B cell (primary cell): ENCODE results near the gene PNLDC1. TPM values are rescaled to one million over a fixed set of nuclear protein-coding genes. Genes with fewer than 3 reads are reported as not detected.

Experiments
- ATAC-seq: fragments of 200-7000 bp; cut with Tn5 transposase; one replicate; pipeline ENCODE4 v1.10.0; 2021; ENCODE audit warnings: low read depth, mild to moderate bottlenecking, moderate number of reproducible peaks, moderate library complexity
- CTCF ChIA-PET: fragments of 350-600 bp; sonication (Branson Sonifier 250); formaldehyde crosslinking; loops from one replicate; lab custom pipeline; 2021; ENCODE audit warnings: antibody characterized with exemption, inconsistent platforms; lab: Charles Lee
- POLR2A ChIA-PET: fragments of 350-600 bp; sonication (Branson Sonifier 250); formaldehyde crosslinking; loops from one replicate; lab custom pipeline; 2021; ENCODE audit warnings: antibody characterized with exemption; lab: Charles Lee
- DNase-seq: peaks from one replicate; pipeline ENCODE4 v3.0.0; 2013
- H2AFZ ChIP-seq: 2 replicates; pipeline ENCODE4 v1.6.1; 2012; ENCODE audit warnings: mild to moderate bottlenecking, low read depth, low read length; ENCODE audit not compliant: insufficient read depth, poor library complexity, severe bottlenecking
- H3K27ac ChIP-seq, 2 donors: 1 replicate in 1 of 2; 2 replicates in 1 of 2; pipeline ENCODE4 v1.5.1; 2012 to 2013; ENCODE audit warnings: low read length in 2 of 2, mild to moderate bottlenecking in 2 of 2, moderate library complexity in 1 of 2
- H3K27me3 ChIP-seq, 4 experiments: fragments of 200-600 bp in 1 of 4; sonication (generic) in 1 of 4; replicated peaks in 1 of 4; 1 replicate in 2 of 4; 2 replicates in 2 of 4; pipeline versions ENCODE4 v1.6.1 to v1.7.0; 2013 to 2016; ENCODE audit warnings: low read length in 3 of 4, mild to moderate bottlenecking in 2 of 4, mixed read lengths in 1 of 4, moderate library complexity in 1 of 4; ENCODE audit not compliant: insufficient read depth in 4 of 4, control insufficient read depth in 3 of 4; ENCODE audit errors: control extremely low read depth in 1 of 4
- H3K36me3 ChIP-seq, 2 experiments: replicated peaks in 1 of 2; 1 replicate in 1 of 2; 2 replicates in 1 of 2; pipeline versions ENCODE4 v1.6.1 to v1.7.1; 2013; ENCODE audit warnings: low read length in 1 of 2; ENCODE audit not compliant: insufficient read depth in 2 of 2, control insufficient read depth in 1 of 2; ENCODE audit errors: control extremely low read depth in 1 of 2, extremely low read depth in 1 of 2
- H3K4me1 ChIP-seq, 2 donors: fragments of 200-600 bp in 1 of 2; sonication (generic) in 1 of 2; 1 replicate in 1 of 2; 2 replicates in 1 of 2; pipeline versions ENCODE4 v1.5.1 to v1.6.1; 2013 to 2017; ENCODE audit warnings: low read length in 2 of 2; ENCODE audit not compliant: control insufficient read depth in 2 of 2, insufficient read depth in 2 of 2
- H3K4me2 ChIP-seq: replicated peaks from 2 replicates; pipeline ENCODE3; 2012; ENCODE audit warnings: mild to moderate bottlenecking, low read depth, low read length; ENCODE audit not compliant: poor library complexity, severe bottlenecking
- H3K4me3 ChIP-seq, 5 experiments: fragments of 200-600 bp in 1 of 5; sonication (generic) in 1 of 5; 1 replicate in 3 of 5; 2 replicates in 2 of 5; pipeline versions ENCODE4 v1.5.1 to v1.7.0; 2011 to 2016; ENCODE audit warnings: low read length in 4 of 5, mild to moderate bottlenecking in 4 of 5, low read depth in 2 of 5, control low read depth in 1 of 5, moderate library complexity in 1 of 5; ENCODE audit not compliant: insufficient read depth in 1 of 5; ENCODE audit errors: control extremely low read depth in 1 of 5, extremely low read depth in 1 of 5
- H3K79me2 ChIP-seq: fragments of 200-600 bp; sonication (generic); one replicate; pipeline ENCODE4 v1.6.0; 2016; ENCODE audit warnings: low read length; ENCODE audit not compliant: control insufficient read depth, insufficient read depth
- H3K9ac ChIP-seq: fragments of 200-600 bp; sonication (generic); 2 replicates; pipeline ENCODE4 v1.6.1; 2017; ENCODE audit warnings: mild to moderate bottlenecking, low read length, moderate library complexity
- H3K9me3 ChIP-seq, 3 donors: one replicate each; pipeline versions ENCODE4 v1.6.1 to v1.7.1; 2013; ENCODE audit warnings: low read length in 2 of 3; ENCODE audit not compliant: control insufficient read depth in 2 of 3, insufficient read depth in 1 of 3; ENCODE audit errors: control extremely low read depth in 1 of 3
- H4K20me1 ChIP-seq: 2 replicates; pipeline ENCODE4 v1.6.0; 2012; ENCODE audit warnings: mild to moderate bottlenecking, low read length; ENCODE audit not compliant: insufficient read depth, control insufficient read depth, poor library complexity, severe bottlenecking
- H3K27ac Mint-ChIP-seq: one replicate; pipeline ENCODE4 v1.8.0; 2021; ENCODE audit warnings: mixed read lengths
- H3K27me3 Mint-ChIP-seq: one replicate; pipeline ENCODE4 v1.8.0; 2021; ENCODE audit warnings: mixed read lengths
- H3K4me1 Mint-ChIP-seq: one replicate; pipeline ENCODE4 v1.8.0; 2021; ENCODE audit warnings: mixed read lengths
- H3K4me3 Mint-ChIP-seq: one replicate; pipeline ENCODE4 v1.8.0; 2021; ENCODE audit warnings: mixed read lengths
- H3K9me3 Mint-ChIP-seq: one replicate; pipeline ENCODE4 v1.8.0; 2022; ENCODE audit warnings: mixed read lengths; ENCODE audit not compliant: insufficient read depth
- EZH2 ChIP-seq: IDR thresholded peaks from 2 replicates; pipeline ENCODE4 v1.6.1; 2012; ENCODE audit warnings: borderline replicate concordance, low read depth, mild to moderate bottlenecking, moderate library complexity, low read length; ENCODE audit not compliant: insufficient read depth, poor library complexity, severe bottlenecking
- WGBS: methylation state at CpG from one replicate; pipeline ENCODE4 v1.1.5; 2013; ENCODE audit warnings: missing lambda C conversion rate; ENCODE audit not compliant: insufficient coverage; 5-methylcytosine and 5-hydroxymethylcytosine counted together
- intact Hi-C: fragments of 100-400 bp; cut with micrococcal nuclease; formaldehyde crosslinking; loops from one replicate; pipeline ENCODE4 v1.10.0; 2022
- polyA plus RNA-seq: library from polyadenylated mRNA; depleted of rRNA; stranded (reverse); fragments of >200 nt; gene quantifications from 2 replicates; pipeline ENCODE4 v1.2.3, GENCODE V29; 2012
- total RNA-seq, 2 donors: library from RNA; stranded (reverse); fragments of 120-200 nt in 1 of 2; gene quantifications; 1 replicate in 1 of 2; 2 replicates in 1 of 2; pipeline versions ENCODE4 v1.2.3 to v1.2.4, GENCODE V29; 2013 to 2022
- TF ChIP-seq, protein P1 (sequence below): fragments of 200-600 bp; IDR thresholded peaks from one replicate; pipeline ENCODE4 v1.8.0; 2022; ENCODE audit warnings: antibody characterized with exemption, mild to moderate bottlenecking

PNLDC1 gene
- total and polyA plus RNA-seq, 2 donors (not counting 1 experiment from before 2014, with no cell fraction given): 0.13 to 0.71 TPM

DNA sequence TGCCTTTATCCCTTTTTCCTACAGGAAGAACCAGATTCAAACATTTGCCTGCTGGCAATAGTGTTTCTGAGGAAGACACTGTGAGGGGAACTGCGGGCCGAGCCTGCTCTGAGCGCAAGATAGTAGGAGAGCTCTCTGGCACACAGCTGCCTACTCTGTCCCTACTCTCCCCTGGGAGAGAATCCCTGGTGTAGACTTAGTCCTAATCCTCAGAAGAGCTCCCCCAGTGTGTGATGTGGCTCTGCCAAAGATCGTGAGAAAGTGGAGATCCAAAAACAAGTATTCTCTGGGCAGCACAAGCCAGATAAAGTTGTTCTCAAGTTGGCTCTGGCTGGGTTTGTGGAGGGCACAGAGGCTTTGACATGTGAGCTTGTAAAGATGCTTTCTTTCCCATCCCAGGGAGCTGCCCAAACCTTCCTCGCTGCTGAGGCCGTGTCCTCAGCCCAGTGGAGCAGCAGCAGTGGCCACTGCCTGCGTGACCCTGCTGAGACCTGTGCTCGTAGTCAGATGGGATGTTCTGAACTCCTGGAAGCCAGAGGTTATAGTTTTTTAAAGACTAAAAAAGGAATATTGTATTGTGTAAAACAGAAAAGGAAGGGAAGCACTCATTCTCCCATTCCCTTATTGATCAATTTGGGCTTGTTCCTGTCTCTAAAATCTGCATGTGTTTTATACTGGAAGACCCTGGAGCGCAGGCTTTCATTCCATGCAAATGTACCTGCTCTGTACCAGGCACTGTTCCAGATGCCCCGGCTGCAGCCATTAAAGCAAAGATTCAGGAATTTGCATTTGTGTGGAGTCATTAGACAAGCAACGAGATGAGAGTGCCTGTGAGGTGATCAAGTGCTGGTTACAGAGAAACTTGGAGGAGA lies 30.7 kb downstream of the PNLDC1 start:
- Mint-ChIP-seq H3K27me3 (no peaks in the 10 kb centered on the region), H3K4me1 (peaks cover 10% of the 10 kb centered on the region), H3K9me3 (no peaks in the 10 kb centered on the region), H3K27ac (no peak overlapping the region), H3K4me3 (no peak overlapping the region)
- DNase-seq: no peak
- Histone ChIP-seq H3K36me3 (no peaks in the 10 kb centered on the region), H2AFZ (no peak overlapping the region), H3K79me2 (no peaks in the 10 kb centered on the region), H3K9me3 (no peaks in the 10 kb centered on the region), H4K20me1 (no peaks in the 10 kb centered on the region), H3K27ac (no peak overlapping the region), H3K4me2 (no peak overlapping the region), H3K4me1 (peaks cover 15 to 18% of the 10 kb centered on the region in 2 donors), H3K9ac (no peak overlapping the region), H3K4me3 (no peak overlapping the region), H3K27me3 (peaks cover 0 to 3% (median 0%) of the 10 kb centered on the region in 4 experiments)
- ATAC-seq: no peak
- CTCF ChIA-PET: interaction anchor here (1.2 kb wide), 1 partner anchor 179 kb away, joined by 3 read pairs; no protein-coding TSS in a partner anchor
- intact Hi-C loops: no loop called here
- TF ChIP-seq, protein P1, sequence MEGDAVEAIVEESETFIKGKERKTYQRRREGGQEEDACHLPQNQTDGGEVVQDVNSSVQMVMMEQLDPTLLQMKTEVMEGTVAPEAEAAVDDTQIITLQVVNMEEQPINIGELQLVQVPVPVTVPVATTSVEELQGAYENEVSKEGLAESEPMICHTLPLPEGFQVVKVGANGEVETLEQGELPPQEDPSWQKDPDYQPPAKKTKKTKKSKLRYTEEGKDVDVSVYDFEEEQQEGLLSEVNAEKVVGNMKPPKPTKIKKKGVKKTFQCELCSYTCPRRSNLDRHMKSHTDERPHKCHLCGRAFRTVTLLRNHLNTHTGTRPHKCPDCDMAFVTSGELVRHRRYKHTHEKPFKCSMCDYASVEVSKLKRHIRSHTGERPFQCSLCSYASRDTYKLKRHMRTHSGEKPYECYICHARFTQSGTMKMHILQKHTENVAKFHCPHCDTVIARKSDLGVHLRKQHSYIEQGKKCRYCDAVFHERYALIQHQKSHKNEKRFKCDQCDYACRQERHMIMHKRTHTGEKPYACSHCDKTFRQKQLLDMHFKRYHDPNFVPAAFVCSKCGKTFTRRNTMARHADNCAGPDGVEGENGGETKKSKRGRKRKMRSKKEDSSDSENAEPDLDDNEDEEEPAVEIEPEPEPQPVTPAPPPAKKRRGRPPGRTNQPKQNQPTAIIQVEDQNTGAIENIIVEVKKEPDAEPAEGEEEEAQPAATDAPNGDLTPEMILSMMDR: no peak
- no peak for TF ChIP-seq EZH2
- POLR2A ChIA-PET: no interaction called here
- WGBS: 60% methylated on average over 5 of the region's 11 CpGs

DNA sequence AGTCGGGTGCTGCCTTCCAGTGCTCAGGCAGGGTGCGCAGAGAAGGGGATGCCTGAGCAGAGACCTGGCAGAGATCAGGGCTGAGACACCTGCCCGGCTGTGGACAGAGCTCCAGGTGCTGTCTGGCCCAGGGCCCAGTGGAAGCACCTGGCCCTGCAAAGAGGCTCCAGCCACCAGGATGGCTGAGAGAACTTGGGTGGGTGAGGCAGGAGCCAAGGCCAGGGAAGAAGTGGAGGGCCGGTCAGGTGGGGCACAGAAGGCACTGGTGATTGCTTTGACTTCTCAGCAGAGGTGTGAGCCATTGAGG lies 31.2 kb downstream of the PNLDC1 start:
- Histone ChIP-seq H3K9me3 (no peaks in the 10 kb centered on the region), H3K4me2 (no peak overlapping the region), H2AFZ (no peak overlapping the region), H3K79me2 (no peaks in the 10 kb centered on the region), H3K36me3 (no peaks in the 10 kb centered on the region), H3K4me1 (peaks cover 15 to 18% of the 10 kb centered on the region in 2 donors), H3K9ac (no peak overlapping the region), H4K20me1 (no peaks in the 10 kb centered on the region), H3K27ac (no peak overlapping the region), H3K27me3 (peaks cover 0 to 4% (median 0%) of the 10 kb centered on the region in 4 experiments), H3K4me3 (no peak overlapping the region)
- POLR2A ChIA-PET: no interaction called here
- CTCF ChIA-PET: no interaction called here
- intact Hi-C loops: no loop called here
- no peak for DNase-seq
- Mint-ChIP-seq H3K4me3 (no peak overlapping the region), H3K27ac (no peak overlapping the region), H3K4me1 (peaks cover 10% of the 10 kb centered on the region), H3K9me3 (no peaks in the 10 kb centered on the region), H3K27me3 (no peaks in the 10 kb centered on the region)
- ATAC-seq: no peak
- 96% methylated on average over 4 of the region's 4 CpGs for WGBS
- TF ChIP-seq, protein P1: no peak
- TF ChIP-seq EZH2: no peak
